ENCODE results near the gene ABHD17A.

DNA sequence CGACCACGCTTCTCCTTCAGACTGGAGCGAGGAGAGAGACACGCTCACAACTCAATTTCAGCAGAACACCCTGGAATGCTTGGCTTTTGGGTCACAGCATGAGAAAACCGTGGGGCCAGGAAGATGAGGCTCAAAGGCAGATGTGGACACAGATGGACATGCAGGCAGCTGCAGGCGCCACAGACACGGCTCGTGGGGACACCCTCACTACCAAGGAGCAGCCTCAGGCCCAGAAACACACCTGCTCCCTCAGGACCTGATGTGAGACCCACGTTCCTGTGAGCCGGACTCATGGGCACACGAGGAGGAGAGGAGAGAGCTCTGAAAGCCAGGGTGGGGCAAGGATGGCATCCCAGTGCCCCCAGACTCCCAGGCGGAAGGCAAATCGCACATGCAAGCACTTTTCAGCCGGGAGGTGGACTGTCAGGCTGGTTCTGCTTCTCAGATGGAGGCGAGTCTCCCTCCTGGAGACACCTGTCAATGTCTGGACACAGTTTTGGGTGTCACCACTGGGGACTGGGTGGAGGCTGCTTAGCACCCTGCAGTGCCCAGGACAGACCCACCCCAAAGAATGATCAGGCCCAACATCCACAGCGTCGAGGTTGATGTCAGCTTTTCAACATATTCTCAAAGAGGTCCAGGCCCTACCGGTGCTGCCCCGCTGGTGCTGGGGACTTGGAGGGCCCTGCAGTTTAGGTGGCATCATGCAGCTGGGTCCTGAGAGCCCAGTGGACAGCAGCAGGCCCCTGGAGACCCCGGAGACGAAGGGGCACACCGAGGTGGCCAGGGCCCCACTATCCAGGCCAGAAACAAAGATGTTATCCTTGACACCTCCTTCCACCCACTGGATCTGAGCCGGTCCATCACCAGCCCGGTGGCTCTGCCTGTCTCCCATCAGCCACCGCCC is 2.3 kb downstream of the ABHD17A start:
- TF ChIP-seq, protein P1, sequence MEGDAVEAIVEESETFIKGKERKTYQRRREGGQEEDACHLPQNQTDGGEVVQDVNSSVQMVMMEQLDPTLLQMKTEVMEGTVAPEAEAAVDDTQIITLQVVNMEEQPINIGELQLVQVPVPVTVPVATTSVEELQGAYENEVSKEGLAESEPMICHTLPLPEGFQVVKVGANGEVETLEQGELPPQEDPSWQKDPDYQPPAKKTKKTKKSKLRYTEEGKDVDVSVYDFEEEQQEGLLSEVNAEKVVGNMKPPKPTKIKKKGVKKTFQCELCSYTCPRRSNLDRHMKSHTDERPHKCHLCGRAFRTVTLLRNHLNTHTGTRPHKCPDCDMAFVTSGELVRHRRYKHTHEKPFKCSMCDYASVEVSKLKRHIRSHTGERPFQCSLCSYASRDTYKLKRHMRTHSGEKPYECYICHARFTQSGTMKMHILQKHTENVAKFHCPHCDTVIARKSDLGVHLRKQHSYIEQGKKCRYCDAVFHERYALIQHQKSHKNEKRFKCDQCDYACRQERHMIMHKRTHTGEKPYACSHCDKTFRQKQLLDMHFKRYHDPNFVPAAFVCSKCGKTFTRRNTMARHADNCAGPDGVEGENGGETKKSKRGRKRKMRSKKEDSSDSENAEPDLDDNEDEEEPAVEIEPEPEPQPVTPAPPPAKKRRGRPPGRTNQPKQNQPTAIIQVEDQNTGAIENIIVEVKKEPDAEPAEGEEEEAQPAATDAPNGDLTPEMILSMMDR (IDR thresholded peaks at IDR 0.05): no peak
- TF ChIP-seq POLR2A (IDR thresholded peaks at IDR 0.05): no peak

All from uterus (tissue), 2 donors.